Upper lobe of right lung (tissue), 1 donor: ENCODE results near the gene NRL. TPM values are rescaled to one million over a fixed set of nuclear protein-coding genes. Genes with fewer than 3 reads are reported as not detected.

Source experiments
- ATAC-seq: fragments of 200-7000 bp; cut with Tn5 transposase; one replicate; pipeline ENCODE4 v1.9.1; 2020; ENCODE audit warnings: mild to moderate bottlenecking, moderate library complexity
- DNase-seq: peaks from one replicate; pipeline ENCODE4 v3.0.0-alpha.2; 2020
- H3K27ac ChIP-seq: fragments of 200-600 bp; one replicate; pipeline ENCODE4 v1.8.0; 2022
- H3K27me3 ChIP-seq: fragments of 200-600 bp; one replicate; pipeline ENCODE4 v1.8.0; 2022; ENCODE audit warnings: mild to moderate bottlenecking
- H3K36me3 ChIP-seq: fragments of 200-600 bp; one replicate; pipeline ENCODE4 v1.8.0; 2022
- H3K4me1 ChIP-seq: fragments of 200-600 bp; one replicate; pipeline ENCODE4 v1.8.0; 2022
- H3K4me3 ChIP-seq: fragments of 200-600 bp; one replicate; pipeline ENCODE4 v1.8.0; 2022; ENCODE audit warnings: mild to moderate bottlenecking
- H3K9me3 ChIP-seq: fragments of 200-600 bp; one replicate; pipeline ENCODE4 v1.8.0; 2022
- CTCF ChIP-seq: fragments of 200-600 bp; IDR thresholded peaks from one replicate; pipeline ENCODE4 v1.8.0; 2022; ENCODE audit warnings: antibody characterized with exemption
- intact Hi-C: fragments of 100-400 bp; cut with DNase I; formaldehyde crosslinking; loops from one replicate; pipeline ENCODE4 v1.11.0; 2022
- total RNA-seq: library from RNA; stranded (reverse); fragmentation: NEBNext Ultra II Directional; extraction: Animal tissue kit (Norgen Biotek cat#: 25700); gene quantifications from one replicate; pipeline ENCODE4 v1.2.1, GENCODE V29; 2021
- donor health status: DM: no; HTN: yes; CAD: no; lungs with severe emphysema.

The NRL gene
- total RNA-seq, 1 donor from 2014 or later = 2.8 TPM

DNA sequence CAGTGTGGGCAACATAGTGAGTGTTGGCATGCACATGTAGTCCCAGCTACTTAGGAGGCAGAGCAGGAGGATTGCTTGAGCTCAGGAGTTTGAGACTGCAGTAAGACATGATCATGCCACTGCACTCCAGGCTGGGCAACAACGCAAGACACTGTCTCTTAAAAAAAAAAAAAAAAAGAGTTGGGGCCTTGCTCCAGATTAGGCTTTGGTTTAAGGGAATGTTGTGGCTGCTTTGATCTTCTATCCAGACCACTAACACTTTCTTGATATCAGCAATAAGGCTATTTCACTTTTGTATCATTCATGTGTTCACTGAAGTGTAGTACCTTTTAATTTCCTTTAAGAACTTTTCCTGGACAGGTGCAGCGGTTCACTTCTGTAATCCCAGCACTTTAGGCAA is 12.9 kb upstream of the NRL start:
- DNase-seq (no peak), ATAC-seq (no peak)
- Histone ChIP-seq H3K27ac (no peak overlapping the region), H3K27me3 (no peaks in the 10 kb centered on the region), H3K36me3 (peaks cover 17% of the 10 kb centered on the region), H3K4me1 (peaks cover 6% of the 10 kb centered on the region), H3K9me3 (no peaks in the 10 kb centered on the region), H3K4me3 (no peak overlapping the region)
- intact Hi-C loops = no loop called here
- TF ChIP-seq CTCF = no peak

DNA sequence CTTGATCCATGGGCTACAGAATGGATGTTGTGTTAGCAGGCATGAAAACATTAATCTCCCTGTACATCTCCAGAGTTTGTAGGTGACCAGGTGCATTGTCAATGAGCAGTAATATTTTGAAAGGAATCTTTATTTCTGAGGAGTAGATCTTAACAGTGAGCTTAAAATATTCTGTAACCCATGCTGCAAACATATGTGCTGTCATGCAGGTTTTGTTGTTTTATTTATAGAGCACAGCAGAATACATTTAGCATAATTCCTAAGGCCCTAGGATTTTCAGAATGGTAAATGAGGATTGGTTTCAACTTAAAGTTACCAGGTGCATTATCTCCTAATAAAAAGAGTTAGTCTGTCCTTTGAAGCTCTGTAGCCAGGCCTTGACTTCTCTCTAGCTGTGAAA is 12.2 kb upstream of the NRL start:
- Histone ChIP-seq H3K4me3 (no peak overlapping the region), H3K36me3 (peaks cover 24% of the 10 kb centered on the region), H3K9me3 (no peaks in the 10 kb centered on the region), H3K27me3 (no peaks in the 10 kb centered on the region), H3K4me1 (peaks cover 6% of the 10 kb centered on the region), H3K27ac (no peak overlapping the region)
- ATAC-seq = no peak
- TF ChIP-seq CTCF = no peak
- no peak for DNase-seq
- intact Hi-C loops = no loop called here

DNA sequence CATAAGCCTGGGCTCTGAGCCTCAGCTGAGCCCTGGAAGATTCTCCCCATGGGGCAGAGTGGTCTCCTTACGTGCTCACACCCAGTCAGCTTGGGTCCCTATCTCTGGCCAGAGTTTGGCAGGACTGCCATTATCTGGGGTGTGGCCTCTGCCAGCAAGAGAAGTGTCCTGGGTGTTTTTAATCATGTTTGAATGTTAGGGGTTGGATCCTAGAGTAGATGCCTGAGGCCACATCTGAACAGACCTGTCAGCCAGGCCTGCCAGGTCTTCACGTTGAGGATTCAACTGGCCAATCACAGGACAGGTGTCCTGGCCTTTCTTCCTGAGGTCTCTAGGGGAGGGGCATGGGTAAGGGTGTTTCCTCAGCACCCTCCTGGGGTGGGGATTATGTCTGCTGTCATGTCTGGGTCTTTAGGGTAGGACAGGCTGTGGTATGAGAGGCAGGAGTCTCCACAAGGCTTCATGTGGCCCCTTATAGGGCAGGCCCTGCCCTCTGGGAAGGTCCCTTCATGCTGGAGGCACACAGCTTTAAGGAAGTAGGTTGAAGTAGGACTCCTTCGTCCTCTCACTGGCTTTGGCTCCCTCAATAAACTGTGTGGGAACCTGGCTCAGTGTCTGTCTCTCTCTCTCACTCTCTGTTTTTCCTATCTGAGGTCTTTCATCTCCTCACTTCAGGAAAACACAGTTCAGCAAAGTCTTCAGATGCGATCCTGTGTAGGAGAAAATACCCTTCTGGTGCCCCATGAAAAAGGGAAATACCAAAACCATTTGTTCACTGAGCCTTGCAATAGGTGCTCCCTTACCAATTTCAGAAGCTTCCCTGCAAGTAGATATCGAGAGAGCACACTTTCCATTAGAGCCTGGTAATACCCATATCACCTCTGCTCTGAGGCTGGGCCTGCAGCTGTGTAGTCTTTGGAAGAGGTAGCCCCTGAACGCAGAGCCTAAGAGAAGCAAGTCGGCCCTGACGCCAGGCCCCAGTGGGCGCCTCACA is 9.0 kb upstream of the NRL start:
- Histone ChIP-seq H3K27me3 (no peaks in the 10 kb centered on the region), H3K4me3 (no peak overlapping the region), H3K9me3 (no peaks in the 10 kb centered on the region), H3K36me3 (peaks cover 57% of the 10 kb centered on the region), H3K4me1 (no peaks in the 10 kb centered on the region), H3K27ac (no peak overlapping the region)
- intact Hi-C loops = no loop called here
- no peak for TF ChIP-seq CTCF
- ATAC-seq = peak; percentile 32
- DNase-seq = no peak

- peak; percentile 7 for ATAC-seq
- no peak for DNase-seq
- Histone ChIP-seq H3K9me3 (no peaks in the 10 kb centered on the region), H3K36me3 (peaks cover 65% of the 10 kb centered on the region), H3K4me3 (no peak overlapping the region), H3K27ac (no peak overlapping the region), H3K4me1 (no peaks in the 10 kb centered on the region), H3K27me3 (no peaks in the 10 kb centered on the region)
- no peak for TF ChIP-seq CTCF
- intact Hi-C loops = no loop called here
Measured at GRCh38 chr14:24122898-24123297, 8.1 kb upstream of the NRL start.

DNA sequence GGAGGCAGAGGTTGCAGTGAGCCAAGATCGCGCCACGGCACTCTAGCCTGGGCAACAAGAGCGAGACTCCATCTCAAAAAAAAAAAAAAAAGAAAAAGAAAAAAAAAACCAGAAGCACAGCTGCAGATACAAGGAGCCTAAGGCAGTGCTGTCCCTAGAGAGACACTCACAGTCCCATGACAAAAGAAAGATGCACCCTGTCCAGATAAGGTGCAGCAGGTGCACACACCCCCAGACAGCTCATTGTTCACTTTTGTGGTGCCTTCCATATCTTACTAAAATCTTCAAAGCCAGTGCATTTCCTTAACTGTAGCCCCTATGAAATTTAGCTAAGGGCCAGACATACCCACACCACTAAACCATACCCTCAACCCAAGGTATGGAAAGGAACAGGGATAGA is 7.7 kb upstream of the NRL start:
- TF ChIP-seq CTCF = no peak
- no peak overlapping the region for H3K27ac ChIP-seq
- H3K36me3 ChIP-seq = peaks cover 70% of the 10 kb centered on the region
- H3K4me1 ChIP-seq = no peaks in the 10 kb centered on the region
- H3K27me3 ChIP-seq = no peaks in the 10 kb centered on the region
- no peak for ATAC-seq
- no peaks in the 10 kb centered on the region for H3K9me3 ChIP-seq
- H3K4me3 ChIP-seq = no peak overlapping the region
- no peak for DNase-seq
- intact Hi-C loops = no loop called here
